H1 (cell line): ENCODE data around the gene LARP4B.

Experiments used
- BACH1 ChIP-seq: IDR thresholded peaks from 2 replicates; pipeline ENCODE4 v1.6.1; 2012; ENCODE audit warnings: low read length, improper control_type of control experiment
- BRCA1 ChIP-seq: IDR thresholded peaks from 2 replicates; pipeline ENCODE4 v1.6.1; 2012; ENCODE audit warnings: low read depth, low read length, improper control_type of control experiment
- CHD1 ChIP-seq: IDR thresholded peaks from 2 replicates; pipeline ENCODE4 v1.6.1; 2012; ENCODE audit warnings: low read depth, low read length, improper control_type of control experiment
- CTCF ChIP-seq, 3 experiments: IDR thresholded peaks; 1 replicate in 2 of 3; 2 replicates in 1 of 3; pipeline versions ENCODE4 v1.5.1 to v1.6.1; 2011; ENCODE audit warnings: low read length in 3 of 3, mild to moderate bottlenecking in 3 of 3, inconsistent platforms in 2 of 3, low read depth in 1 of 3, moderate library complexity in 1 of 3; ENCODE audit not compliant: insufficient read depth in 1 of 3; ENCODE audit errors: control extremely low read depth in 1 of 3
- EZH2 ChIP-seq: fragments of 200-600 bp; sonication (generic); IDR thresholded peaks from 2 replicates; pipeline ENCODE4 v1.7.1; 2012; ENCODE audit warnings: low read depth, mild to moderate bottlenecking, moderate library complexity, low read length, inconsistent platforms; ENCODE audit not compliant: severe bottlenecking
- GABPA ChIP-seq: IDR thresholded peaks from 2 replicates; pipeline ENCODE4 v1.6.1; 2011; ENCODE audit warnings: mild to moderate bottlenecking, low read length, moderate library complexity, borderline replicate concordance; ENCODE audit not compliant: insufficient read depth
- HDAC2 ChIP-seq, 2 experiments: fragments of 300-600 bp in 1 of 2; sonication (generic) in 1 of 2; IDR thresholded peaks; 2 replicates each; pipeline ENCODE4 v1.6.1; 2011 to 2012; ENCODE audit warnings: low read depth in 2 of 2, low read length in 2 of 2, mild to moderate bottlenecking in 2 of 2, moderate library complexity in 2 of 2, borderline replicate concordance in 1 of 2, inconsistent platforms in 1 of 2
- JUN ChIP-seq: IDR thresholded peaks from 2 replicates; pipeline ENCODE4 v1.6.1; 2011; ENCODE audit warnings: low read depth, mild to moderate bottlenecking, improper control_type of control experiment, low read length
- JUND ChIP-seq: IDR thresholded peaks from 2 replicates; pipeline ENCODE4 v1.6.1; 2011; ENCODE audit warnings: mild to moderate bottlenecking, improper control_type of control experiment, low read length
- POLR2A ChIP-seq, 2 experiments: IDR thresholded peaks; 1 replicate in 1 of 2; 2 replicates in 1 of 2; pipeline ENCODE4 v1.6.1; 2011; ENCODE audit warnings: low read depth in 2 of 2, low read length in 2 of 2, mild to moderate bottlenecking in 2 of 2; ENCODE audit errors: control extremely low read depth in 1 of 2
- POLR2AphosphoS5 ChIP-seq: IDR thresholded peaks from 2 replicates; pipeline ENCODE4 v1.6.1; 2011; ENCODE audit warnings: low read depth, low read length
- SRF ChIP-seq: IDR thresholded peaks from 2 replicates; pipeline ENCODE4 v1.6.1; 2011; ENCODE audit warnings: mild to moderate bottlenecking, low read depth, low read length, moderate library complexity
- TEAD4 ChIP-seq: IDR thresholded peaks from 2 replicates; pipeline ENCODE4 v1.6.1; 2012; ENCODE audit warnings: low read depth, low read length, inconsistent platforms, mixed read lengths
- USF2 ChIP-seq: IDR thresholded peaks from 2 replicates; pipeline ENCODE4 v1.6.1; 2011; ENCODE audit warnings: low read length, improper control_type of control experiment

DNA sequence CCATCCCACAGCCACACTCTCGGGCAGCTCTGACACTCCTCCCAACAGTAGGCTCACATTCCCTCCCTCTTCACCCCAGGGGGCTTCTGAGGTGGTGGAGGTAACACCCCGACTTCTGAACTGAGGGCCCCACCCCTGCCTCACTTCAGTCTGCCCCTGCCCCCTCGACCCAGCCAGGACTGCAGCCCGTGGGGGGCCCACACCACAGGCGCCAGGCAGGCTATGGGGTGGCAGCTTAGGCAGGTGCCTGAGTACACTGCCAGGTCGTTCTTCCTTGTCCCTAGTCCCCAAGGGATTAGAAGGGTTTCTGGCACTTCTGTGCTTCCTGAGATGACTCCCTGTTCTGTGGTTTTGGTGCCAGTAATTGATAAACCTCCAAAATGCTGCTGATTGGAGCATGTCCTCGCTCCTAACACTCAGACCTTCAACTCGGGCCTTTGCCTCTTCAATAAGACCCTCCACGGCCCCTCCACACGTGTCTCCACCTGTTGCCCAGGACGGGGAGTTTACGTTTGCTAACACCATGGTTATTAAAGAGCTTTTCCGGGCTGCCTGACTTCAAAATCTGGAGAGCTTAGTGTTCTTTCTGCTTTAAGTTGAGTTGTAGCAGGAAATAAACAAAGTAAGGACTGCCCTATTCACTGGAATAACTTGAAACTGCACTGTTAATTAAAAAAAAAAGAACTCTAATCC, 23.8 kb upstream of the LARP4B start:
- TF ChIP-seq JUND = no peak
- TF ChIP-seq USF2 = no peak
- no peak for TF ChIP-seq EZH2
- TF ChIP-seq POLR2A (IDR thresholded peaks at IDR 0.05; ENCODE audit: control extremely low read depth in 1 of 2, low read depth in 2 of 2, low read length in 2 of 2) = no peak
- TF ChIP-seq HDAC2 (IDR thresholded peaks at IDR 0.05; ENCODE audit: borderline replicate concordance in 1 of 2, low read depth in 2 of 2, low read length in 2 of 2) = no peak
- no peak for TF ChIP-seq CHD1
- TF ChIP-seq CTCF (IDR thresholded peaks at IDR 0.05; ENCODE audit: control extremely low read depth in 1 of 3, insufficient read depth in 1 of 3, low read depth in 1 of 3, low read length in 3 of 3) = no peak
- no peak for TF ChIP-seq BACH1
- TF ChIP-seq BRCA1 = no peak
- no peak for TF ChIP-seq TEAD4
- TF ChIP-seq GABPA = no peak
- no peak for TF ChIP-seq SRF
- no peak for TF ChIP-seq POLR2AphosphoS5
- TF ChIP-seq JUN = no peak
